ENCODE measurements around the gene GCNT4.

DNA sequence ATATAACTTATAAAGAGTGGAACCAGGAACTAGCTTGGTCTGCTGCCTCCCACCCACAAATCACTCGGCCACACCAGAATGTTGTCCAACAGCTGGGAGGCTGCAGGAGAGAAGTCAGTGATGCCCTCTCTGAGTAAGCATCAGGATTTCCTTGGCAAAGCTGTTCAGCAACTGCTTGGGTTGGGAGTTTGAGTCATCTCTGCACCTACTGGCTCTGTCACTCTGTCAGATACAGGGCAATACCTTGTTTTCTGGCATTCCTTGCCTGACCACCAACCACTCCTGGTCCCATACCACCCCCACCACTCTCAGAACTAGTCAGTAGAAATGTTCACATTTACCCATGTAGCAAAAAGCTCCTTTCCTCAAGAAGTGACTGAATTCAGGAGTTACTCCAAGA lies 36.8 kb upstream of the GCNT4 start:
- TF ChIP-seq MYC (IDR thresholded peaks at IDR 0.05; ENCODE audit: borderline replicate concordance, low read length) (no peak), POLR2A (IDR thresholded peaks at IDR 0.05; ENCODE audit: low read length) (no peak), RAD21 (conservative IDR thresholded peaks at IDR 0.05 in 1 of 2, IDR thresholded peaks at IDR 0.05 in 1 of 2) (no peak), EHMT2 (IDR thresholded peaks at IDR 0.05; ENCODE audit: low read depth) (no peak), RCOR1 (IDR thresholded peaks at IDR 0.05; ENCODE audit: low read depth, low read length) (no peak), CBX8 (IDR thresholded peaks at IDR 0.05) (no peak), MAZ (IDR thresholded peaks at IDR 0.05; ENCODE audit: borderline replicate concordance, low read depth, low read length) (no peak), HDAC2 (IDR thresholded peaks at IDR 0.05) (no peak), RARB (CRISPR knock-in tag; IDR thresholded peaks at IDR 0.05) (no peak), CHD4 (IDR thresholded peaks at IDR 0.05; ENCODE audit: borderline replicate concordance) (no peak)
- TF ChIP-seq, protein P1, sequence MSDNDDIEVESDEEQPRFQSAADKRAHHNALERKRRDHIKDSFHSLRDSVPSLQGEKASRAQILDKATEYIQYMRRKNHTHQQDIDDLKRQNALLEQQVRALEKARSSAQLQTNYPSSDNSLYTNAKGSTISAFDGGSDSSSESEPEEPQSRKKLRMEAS (IDR thresholded peaks at IDR 0.05), result no peak
- TF ChIP-seq, protein P2, sequence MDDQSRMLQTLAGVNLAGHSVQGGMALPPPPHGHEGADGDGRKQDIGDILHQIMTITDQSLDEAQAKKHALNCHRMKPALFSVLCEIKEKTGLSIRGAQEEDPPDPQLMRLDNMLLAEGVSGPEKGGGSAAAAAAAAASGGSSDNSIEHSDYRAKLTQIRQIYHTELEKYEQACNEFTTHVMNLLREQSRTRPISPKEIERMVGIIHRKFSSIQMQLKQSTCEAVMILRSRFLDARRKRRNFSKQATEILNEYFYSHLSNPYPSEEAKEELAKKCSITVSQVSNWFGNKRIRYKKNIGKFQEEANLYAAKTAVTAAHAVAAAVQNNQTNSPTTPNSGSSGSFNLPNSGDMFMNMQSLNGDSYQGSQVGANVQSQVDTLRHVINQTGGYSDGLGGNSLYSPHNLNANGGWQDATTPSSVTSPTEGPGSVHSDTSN (IDR thresholded peaks at IDR 0.05), result no peak
- TF ChIP-seq, protein P3, sequence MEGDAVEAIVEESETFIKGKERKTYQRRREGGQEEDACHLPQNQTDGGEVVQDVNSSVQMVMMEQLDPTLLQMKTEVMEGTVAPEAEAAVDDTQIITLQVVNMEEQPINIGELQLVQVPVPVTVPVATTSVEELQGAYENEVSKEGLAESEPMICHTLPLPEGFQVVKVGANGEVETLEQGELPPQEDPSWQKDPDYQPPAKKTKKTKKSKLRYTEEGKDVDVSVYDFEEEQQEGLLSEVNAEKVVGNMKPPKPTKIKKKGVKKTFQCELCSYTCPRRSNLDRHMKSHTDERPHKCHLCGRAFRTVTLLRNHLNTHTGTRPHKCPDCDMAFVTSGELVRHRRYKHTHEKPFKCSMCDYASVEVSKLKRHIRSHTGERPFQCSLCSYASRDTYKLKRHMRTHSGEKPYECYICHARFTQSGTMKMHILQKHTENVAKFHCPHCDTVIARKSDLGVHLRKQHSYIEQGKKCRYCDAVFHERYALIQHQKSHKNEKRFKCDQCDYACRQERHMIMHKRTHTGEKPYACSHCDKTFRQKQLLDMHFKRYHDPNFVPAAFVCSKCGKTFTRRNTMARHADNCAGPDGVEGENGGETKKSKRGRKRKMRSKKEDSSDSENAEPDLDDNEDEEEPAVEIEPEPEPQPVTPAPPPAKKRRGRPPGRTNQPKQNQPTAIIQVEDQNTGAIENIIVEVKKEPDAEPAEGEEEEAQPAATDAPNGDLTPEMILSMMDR (IDR thresholded peaks at IDR 0.05), result no peak
- TF ChIP-seq, protein P4, sequence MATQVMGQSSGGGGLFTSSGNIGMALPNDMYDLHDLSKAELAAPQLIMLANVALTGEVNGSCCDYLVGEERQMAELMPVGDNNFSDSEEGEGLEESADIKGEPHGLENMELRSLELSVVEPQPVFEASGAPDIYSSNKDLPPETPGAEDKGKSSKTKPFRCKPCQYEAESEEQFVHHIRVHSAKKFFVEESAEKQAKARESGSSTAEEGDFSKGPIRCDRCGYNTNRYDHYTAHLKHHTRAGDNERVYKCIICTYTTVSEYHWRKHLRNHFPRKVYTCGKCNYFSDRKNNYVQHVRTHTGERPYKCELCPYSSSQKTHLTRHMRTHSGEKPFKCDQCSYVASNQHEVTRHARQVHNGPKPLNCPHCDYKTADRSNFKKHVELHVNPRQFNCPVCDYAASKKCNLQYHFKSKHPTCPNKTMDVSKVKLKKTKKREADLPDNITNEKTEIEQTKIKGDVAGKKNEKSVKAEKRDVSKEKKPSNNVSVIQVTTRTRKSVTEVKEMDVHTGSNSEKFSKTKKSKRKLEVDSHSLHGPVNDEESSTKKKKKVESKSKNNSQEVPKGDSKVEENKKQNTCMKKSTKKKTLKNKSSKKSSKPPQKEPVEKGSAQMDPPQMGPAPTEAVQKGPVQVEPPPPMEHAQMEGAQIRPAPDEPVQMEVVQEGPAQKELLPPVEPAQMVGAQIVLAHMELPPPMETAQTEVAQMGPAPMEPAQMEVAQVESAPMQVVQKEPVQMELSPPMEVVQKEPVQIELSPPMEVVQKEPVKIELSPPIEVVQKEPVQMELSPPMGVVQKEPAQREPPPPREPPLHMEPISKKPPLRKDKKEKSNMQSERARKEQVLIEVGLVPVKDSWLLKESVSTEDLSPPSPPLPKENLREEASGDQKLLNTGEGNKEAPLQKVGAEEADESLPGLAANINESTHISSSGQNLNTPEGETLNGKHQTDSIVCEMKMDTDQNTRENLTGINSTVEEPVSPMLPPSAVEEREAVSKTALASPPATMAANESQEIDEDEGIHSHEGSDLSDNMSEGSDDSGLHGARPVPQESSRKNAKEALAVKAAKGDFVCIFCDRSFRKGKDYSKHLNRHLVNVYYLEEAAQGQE (IDR thresholded peaks at IDR 0.05), result no peak

All from A549 (cell line).